HG03135 (cell line): ENCODE measurements around the gene CENPO.

Experiments
- ATAC-seq: cut with Tn5 transposase; IDR thresholded peaks from one replicate; pipeline ENCODE4 v1.9.1; 2021; ENCODE audit warnings: mild to moderate bottlenecking, moderate library complexity; ENCODE audit not compliant: unreplicated experiment

The CENPO gene

GRCh38 chr2:24836206-24836605, 43.0 kb downstream of the CENPO start:
- no peak for ATAC-seq

DNA sequence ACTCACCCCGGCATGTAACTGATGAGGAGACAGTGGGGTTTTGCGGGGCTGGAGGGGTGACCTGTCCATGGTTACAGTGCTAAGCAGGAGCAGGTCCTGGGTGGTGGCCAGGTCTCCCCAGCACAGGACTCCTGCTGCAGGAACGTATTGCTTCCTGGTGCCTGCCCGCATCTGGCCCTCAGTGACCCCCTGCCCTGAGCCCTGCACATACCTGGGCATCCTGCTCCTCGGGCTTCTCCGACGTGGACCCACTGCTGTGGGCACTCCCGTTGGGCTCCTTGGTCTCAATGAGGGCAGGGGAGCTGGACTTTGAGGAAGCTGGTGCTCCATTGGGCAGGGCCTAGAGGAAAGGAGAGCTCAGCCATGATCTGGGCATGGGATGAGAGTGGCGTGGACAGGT, 43.5 kb downstream of the CENPO start:
- ATAC-seq = no peak

GRCh38 chr2:24837996-24838513, 44.8 kb downstream of the CENPO start:
- no peak for ATAC-seq

- ATAC-seq = no peak
Observed at GRCh38 chr2:24838541-24838940, 45.3 kb downstream of the CENPO start.

DNA sequence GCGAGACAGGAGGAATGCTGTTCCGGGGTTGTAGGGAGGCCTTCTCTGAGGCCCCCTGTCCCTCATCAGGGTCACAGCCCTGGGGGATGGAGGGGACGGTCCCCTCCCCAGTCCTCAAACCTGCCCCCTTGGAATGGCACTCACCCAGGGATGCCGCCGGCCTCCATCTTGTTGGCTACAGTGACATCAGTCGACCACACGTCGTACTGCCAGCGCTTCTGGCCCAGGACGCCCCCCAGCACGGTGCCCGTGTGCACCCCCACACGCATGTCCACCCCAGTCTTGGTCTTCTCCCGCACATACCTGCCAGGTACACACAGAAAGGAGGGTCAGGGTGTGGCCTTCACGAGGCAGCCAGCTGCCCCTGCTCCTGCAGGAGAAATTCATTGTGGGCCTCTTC, 46.5 kb downstream of the CENPO start:
- ATAC-seq = no peak

GRCh38 chr2:24840164-24840869, 47.1 kb downstream of the CENPO start:
- ATAC-seq = no peak

DNA sequence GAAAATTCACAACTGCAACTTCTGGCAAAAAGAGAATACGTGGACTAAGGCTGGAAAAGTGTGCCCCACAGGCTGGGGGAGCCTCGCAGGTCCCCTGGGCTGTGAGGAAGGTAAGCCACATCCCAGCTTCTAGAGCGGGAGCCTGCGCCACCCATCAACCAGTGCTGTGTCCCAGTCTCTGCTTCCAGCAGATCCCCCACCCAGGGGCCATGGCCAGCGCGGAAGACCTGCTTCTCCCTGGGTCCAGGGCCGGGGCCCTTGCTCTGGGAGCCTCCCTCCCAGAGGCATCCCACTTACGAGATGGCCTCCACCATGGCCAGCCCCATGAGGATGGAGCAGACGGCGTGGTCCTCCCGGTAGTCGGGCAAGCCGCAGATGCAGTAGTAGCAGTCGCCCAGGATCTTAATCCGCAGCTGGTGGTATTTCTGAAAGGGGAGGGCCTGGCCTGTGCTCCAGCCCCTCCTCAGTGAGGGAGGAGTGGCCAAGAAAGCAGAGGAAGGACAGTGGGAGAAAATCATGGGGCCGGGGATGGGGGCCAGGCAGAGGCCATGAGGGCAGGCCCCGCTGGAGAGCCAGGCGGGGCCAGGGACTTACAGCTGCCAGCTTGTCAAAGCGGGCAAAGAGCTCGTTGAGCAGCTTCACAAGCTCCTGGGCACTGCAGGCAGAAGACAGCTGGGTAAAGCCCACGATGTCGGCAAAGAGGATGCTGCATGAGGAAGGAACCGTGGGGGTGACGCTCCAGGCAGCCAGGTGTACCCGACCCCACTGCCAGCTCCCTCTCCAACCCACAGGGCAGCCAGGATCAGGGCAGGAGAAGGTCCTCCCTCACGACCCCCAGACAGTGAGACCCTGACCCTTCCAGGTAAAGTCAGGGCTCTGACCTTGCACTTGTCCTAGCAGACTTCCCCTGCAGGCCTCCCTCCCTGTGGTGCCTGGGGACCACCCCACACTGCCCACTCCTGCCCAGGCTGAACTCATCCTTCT, 48.0 kb downstream of the CENPO start:
- ATAC-seq = no peak

DNA sequence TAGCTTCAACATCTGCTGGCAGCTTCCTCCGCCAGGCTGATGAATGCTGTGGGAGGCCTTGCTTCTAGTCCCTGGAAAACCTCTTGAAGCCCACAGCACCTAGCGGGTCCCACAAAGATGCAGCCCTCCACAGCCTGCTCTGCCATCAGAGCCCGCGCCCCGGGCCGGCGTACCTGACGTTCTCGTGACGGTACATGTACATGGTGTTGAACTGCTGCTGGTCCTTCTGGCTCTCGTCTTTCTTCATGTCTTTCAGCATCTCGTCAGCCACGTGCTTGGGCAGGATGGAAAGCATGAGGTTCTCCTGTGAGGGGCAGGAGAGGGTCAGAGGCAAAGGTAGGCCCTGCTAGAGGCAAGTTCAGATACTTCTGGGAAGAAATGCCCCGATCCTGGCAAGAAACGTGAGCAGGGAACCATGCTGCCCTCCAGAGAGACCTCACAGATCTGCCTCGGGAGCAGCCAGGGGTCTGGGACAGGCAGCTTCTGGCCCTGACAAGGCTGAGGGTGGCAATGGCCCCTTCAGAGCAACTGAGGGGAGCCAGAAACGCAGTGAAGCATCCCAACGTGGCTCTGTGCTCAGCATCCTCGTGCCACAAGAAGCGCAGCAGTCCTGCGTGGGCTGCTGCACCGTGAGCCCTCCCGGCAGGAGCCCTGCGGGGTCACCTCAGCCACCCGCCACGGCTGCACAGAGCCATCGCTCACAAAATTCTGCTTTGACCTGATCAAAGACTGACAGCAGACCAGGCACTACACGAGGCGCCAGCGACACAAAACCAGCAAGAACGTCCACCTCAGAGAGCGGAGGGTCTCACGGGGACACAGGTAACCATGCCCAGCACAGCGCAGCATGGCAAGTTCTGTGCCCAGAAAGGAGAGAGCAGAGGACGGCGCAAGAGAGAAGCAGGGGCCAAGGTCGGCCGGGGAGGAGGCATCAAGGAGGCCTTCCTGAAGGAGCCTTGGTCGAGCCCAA, 49.1 kb downstream of the CENPO start:
- ATAC-seq = no peak

DNA sequence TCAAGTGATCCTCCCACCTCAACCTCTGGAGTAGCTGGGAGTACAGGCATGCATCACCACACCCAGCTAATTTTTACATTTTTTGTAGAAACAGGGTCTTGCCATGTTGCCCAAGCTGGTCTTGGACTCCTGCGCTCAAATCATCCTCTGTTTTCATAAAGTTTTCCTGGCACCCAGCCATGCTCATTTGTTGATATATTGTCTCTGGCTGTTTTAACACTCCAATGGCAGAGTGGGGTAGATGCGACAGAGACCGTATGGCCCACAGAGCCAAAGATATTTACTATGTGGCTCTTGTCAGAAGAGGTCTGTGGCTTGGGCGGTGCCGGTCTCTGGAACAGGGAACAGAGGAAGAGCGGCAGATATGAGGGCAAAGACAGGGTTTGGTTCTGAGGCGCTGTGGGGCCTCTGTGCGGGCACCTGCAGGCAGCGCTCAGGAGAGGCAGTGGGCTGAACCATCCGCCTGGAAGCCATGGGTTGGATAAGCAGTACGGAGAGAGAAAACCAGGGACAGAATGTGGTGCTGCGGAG, 50.2 kb downstream of the CENPO start:
- ATAC-seq = no peak

GRCh38 chr2:24844023-24844685, 50.9 kb downstream of the CENPO start:
- ATAC-seq = no peak

- ATAC-seq = no peak
Observed at GRCh38 chr2:24845691-24846090, 52.5 kb downstream of the CENPO start.

DNA sequence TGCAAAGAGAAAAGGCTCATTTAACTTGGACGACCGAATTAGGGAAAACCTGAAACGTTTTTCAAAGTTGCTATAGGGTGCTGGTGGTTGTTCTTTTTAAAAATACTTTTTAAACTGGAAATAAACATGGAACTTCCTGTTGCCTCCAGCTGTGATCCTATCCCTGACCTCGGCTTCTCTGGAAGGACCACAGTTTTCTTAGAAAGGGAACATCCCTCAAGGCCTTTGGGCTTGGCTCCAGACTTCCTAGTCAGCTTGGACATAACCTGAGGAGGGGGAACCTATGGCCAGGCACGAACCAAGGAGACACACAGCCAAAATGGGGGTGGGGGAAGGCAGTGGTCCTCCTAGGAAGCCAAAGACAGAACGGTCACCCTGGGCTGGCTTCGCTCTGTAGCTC, 57.7 kb downstream of the CENPO start:
- ATAC-seq = no peak

GRCh38 chr2:24852026-24852425, 58.8 kb downstream of the CENPO start:
- ATAC-seq = no peak

DNA sequence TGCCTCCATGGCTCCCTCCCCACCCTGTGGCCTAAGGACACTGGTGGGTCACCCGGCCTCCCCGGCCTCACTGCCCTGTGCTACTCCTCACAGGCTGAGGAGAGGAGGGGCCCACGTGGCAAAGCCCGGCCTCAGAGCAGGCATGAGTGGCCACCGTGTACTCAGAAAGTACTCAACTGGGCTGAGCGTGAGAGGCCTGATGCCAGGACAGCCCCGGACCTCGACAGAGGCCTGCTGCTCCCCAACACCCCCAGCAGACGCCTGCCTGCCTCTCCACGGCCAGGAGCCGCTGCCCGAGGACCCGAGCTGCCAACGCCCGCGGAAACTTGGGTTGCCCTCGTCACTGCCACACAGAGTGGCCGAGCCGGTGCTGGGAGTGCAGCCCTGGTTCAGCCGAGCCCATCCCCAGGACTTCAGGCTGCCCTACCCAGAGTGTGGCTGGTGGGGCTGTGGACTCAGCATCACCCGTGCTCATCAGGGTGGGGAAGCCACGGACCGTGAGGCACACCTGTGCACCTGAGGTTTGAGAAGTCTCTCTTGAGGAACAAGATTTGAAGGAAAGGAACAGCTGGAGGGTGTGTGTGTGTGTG, 59.3 kb downstream of the CENPO start:
- ATAC-seq = no peak

GRCh38 chr2:24853046-24853445, 59.8 kb downstream of the CENPO start:
- ATAC-seq = no peak

DNA sequence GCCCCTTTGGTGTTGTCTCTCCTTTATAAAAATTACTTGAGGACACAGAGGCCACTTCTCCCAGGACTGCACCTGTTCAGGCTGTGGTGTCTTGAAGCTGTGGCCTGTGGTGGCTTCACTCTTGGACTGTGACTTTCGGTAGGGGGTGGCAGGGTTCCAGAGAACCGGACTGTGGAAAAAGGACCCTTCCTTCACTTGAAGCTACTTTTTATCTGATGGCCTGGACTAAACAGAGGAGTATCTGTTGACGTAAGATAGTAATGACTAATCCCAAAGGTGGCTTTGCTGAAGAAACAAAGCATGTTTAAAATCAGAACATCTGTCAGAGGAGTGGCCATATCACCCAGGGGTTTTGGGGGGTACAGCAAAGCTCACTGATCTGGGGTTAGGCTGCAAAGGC, 60.8 kb downstream of the CENPO start:
- ATAC-seq = no peak

DNA sequence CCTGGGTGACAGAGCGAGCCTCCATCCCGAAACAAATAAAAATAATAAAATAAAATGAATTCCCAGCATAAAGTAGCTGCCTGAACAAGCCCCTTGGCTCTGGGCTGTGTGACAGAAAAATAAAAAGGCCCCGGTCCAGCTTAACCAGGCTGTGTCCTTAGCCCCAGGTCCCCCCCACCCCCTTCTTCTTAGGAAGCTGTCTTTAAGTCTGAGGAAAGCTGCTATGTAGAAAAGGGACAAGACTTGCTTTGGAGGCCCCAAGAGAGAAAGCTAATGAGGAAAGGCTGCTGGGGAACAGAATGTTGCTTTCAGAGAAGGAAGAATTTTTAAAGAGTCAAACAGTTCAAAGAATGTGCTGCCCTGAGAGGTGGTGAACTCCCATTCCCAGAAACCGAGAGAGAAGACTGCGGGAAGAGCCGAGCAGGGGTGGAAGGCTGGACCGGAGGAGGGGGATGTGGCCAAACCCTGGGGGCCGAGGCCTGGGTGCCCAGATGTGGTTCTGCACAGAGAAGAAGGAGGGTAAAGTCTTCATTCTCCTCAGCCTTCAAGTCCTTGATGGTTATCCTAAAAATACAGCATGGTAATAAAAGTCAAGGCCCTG, 61.9 kb downstream of the CENPO start:
- no peak for ATAC-seq

DNA sequence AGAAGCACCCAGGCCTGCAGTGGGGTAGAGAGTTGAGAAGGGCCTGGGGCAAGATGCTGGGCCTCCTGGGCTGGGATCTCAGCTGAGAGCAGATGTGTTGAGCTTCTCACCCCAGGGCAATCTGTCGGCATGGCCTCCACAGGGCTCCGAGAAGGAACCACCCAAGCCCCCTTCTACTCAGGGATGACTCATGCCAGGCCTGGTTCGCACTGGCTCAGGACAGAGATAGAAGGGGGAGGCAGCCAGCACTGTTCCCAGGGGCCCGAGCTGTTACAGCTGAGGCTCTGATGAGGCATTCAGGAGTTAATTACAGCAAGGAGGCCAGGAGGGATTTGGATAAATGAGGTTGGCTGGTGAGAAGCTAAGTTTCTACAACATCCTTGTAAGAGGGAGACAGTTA, 62.5 kb downstream of the CENPO start:
- ATAC-seq = no peak

- ATAC-seq = no peak
Observed at GRCh38 chr2:24856791-24857211, 63.6 kb downstream of the CENPO start.
